Stimulated activated CD4-positive, alpha-beta T cell treated with anti-CD3 and anti-CD28 coated beads, TNF-alpha, amount 100 ng/mL, for 1 hour (primary cell): ENCODE measurements around the gene SAA1.
"Not testable (repeated sequence)": the region's sequence is repeated elsewhere in the genome, so short reads cannot be mapped to it uniquely, and the experiment has no call there.

Source experiments
- DNase-seq, 3 donors: peaks; one replicate each; pipeline ENCODE4 v3.0.0-alpha.2; 2020; ENCODE audit warnings: low read depth in 3 of 3, low spot score in 1 of 3

SAA1 gene

DNA sequence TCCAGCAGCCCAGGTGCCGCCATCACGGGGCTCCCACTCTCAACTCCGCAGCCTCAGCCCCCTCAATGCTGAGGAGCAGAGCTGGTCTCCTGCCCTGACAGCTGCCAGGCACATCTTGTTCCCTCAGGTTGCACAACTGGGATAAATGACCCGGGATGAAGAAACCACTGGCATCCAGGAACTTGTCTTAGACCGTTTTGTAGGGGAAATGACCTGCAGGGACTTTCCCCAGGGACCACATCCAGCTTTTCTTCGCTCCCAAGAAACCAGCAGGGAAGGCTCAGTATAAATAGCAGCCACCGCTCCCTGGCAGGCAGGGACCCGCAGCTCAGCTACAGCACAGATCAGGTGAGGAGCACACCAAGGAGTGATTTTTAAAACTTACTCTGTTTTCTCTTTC lies at the start of gene SAA1:
Gene SAA1 (plus strand): TSS at position 316 of the 400 bp plus-strand sequence. CDS start 624 bp downstream, outside the sequence.
- no peak for DNase-seq

- no peak for DNase-seq
Observed at GRCh38 chr11:18221274-18221876, 44.7 kb upstream of the SAA1 start.

DNA sequence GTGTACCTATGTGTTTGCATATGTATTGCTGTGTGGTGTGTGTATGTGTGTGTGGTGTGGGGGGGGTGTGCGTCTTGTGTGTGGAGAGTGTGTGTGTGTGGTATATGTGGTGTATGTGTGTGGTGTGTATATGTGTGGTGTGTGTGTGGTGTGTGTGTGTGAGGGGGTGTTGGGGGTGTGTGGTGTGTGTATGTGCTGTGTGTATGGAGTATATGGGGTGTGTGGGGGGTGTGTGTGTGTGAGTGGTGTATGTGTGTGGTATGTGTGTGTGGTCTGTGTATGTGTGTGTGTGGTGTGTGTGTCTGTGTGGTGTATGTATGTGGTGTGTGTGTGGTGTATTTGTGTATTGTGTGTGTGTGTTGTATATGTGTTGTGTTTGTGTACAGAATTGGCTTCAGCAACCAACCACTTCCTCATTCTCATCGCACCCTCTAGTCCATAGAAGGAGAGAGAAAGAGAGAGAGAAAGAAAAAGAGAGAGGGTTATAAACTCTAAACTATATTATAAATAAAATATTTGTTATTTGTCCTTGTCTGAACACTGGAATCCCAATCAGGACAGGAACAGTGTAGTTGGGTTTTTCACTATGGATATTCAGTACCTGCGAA lies 43.1 kb upstream of the SAA1 start:
- DNase-seq, result no peak

GRCh38 chr11:18223591-18224387 lies 42.3 kb upstream of the SAA1 start:
- no peak for DNase-seq

DNA sequence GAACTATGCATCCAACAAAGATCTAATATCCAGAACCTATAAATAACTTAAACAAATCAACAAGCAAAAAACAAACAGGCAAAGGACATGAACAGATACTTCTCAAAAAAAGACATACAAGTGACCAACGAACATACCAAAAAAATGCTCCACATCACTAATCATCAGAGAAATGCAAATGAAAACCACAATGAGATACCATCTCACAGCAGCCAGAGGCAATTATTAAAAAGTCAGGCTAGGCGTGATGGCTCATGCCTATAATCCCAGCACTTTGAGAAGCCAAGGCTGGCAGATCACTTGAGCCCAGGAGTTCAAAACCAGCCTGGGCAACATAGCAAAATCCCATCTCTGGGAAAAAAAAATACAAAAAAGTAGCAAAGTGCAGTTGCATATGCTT lies 40.2 kb upstream of the SAA1 start:
- no peak for DNase-seq

GRCh38 chr11:18229501-18229900 lies 36.6 kb upstream of the SAA1 start:
- DNase-seq, result no peak

DNA sequence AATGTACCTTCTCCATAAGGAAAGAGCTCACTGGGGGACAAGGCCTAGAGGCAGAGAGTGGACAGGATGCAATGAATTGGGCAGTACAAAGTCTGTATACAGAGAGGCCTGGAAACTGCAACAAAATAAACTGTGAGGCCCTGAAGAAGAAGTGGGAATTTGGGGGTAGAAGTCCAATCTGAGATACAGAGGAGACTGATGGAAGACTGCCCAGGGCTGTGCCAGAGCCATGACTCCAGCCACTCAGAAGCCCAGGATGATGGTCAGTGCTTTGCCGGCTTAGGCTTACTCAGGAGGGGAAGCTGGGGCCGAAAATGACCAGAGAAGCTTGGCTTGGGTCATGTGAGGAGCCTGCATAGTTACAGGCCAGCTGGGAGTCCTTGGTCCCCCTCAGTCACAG lies 35.2 kb upstream of the SAA1 start:
- no peak for DNase-seq

DNA sequence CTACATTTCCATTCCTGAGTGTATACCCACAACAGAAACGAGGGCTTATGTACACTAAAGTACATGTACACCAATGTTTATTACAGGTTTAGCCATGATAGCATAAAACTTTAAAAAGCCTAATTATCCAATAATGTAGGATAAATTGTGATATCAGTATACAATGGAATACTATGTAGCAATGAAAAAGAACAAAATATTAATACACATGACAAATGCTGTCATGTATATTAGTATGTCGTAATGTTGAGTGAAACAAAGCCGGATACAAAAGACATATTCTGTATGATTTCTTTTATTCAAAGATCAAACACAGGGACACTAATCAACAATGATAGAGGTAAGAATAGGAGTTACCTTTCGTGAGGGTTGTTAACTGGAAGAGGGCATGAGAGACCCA lies 32.2 kb upstream of the SAA1 start:
- DNase-seq, result no peak

DNA sequence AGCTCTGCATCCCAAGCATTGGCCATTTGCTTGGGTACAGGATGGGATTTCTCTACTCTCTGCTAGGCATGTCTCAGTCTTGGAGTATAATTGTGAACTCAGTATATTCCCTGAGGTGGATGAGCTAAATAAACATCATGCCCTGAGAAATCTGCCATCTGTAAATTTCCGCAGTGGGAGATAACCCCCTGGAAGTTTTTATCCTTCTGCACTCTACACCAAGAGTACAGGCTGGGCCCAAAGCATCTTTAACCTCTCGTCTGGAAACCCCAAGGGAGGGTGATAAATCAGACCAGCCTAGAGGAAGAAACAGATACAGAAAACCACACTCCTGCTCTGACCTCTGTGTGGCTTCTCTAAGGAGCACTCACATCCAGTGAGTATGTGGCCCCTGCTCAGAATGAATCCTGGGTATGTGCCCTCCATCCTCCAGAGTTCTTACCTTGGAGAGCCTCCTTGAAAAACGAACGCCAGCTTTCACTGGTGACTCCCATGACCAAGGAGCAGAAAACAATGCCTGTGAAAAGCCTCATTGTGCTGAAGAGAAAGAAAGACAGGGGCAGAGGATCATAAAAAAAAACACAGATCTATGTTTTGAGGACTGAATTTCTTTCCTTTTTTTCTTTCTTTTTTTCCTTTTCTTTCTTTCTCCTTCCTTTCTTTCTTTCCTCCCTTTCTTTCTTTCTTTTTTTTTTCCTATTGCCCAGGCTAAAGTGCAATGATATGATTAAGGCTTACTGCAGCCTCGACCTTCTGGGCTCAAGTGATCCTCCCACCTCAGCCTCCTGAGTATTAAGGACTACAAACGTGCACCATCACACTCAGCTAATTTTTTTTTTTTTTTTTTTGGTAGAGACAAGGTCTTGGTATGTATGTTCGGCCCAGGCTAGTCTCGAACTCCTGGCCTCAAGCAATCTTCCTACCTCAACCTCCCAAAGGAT lies 30.4 kb upstream of the SAA1 start:
- DNase-seq, result no peak

- DNase-seq, result no peak
Observed at GRCh38 chr11:18236664-18237356, 29.3 kb upstream of the SAA1 start, which contains the start of gene SAA4. TSS of gene SAA4 (minus strand) at chr11:18236802. CDS start at chr11:18235926, 876 bp downstream.

- no peak for DNase-seq
Observed at GRCh38 chr11:18239655-18240054, 26.4 kb upstream of the SAA1 start.

- peak in 2 of 3 donors; percentile 22 to 33 for DNase-seq
Observed at GRCh38 chr11:18243783-18244362, 22.2 kb upstream of the SAA1 start.

- DNase-seq, result no peak
Observed at GRCh38 chr11:18245396-18245795, 20.7 kb upstream of the SAA1 start.

- not testable (repeated sequence) for DNase-seq
Observed at GRCh38 chr11:18246379-18247190, 19.5 kb upstream of the SAA1 start.

- DNase-seq, result not testable (repeated sequence)
Observed at GRCh38 chr11:18247191-18247581, 18.9 kb upstream of the SAA1 start.

- no peak for DNase-seq
Observed at GRCh38 chr11:18248561-18248960, 17.5 kb upstream of the SAA1 start, which contains the start of gene SAA2. TSS of gene SAA2 (minus strand) at chr11:18248668. CDS start at chr11:18248011, 657 bp downstream.

DNA sequence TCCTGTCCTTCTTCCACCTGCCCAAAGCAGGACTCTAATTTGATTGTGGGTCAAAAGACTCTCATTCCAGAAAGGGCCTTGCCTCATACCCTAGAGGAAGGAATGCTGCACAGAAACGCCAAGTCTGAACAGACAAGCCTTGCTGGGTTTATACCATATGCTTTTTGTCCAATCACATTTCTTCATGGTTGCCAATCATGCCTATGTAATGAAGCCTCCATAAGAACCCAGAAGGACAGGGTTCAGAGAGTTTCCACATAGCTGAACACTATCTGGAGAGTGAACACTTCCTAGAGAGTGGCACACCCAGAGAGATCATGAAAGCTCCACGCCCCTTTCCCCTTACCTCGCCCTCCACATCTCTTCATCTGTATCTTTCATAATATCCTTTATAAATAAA lies 12.8 kb upstream of the SAA1 start:
- no peak for DNase-seq

GRCh38 chr11:18253778-18254338 lies 12.2 kb upstream of the SAA1 start:
- no peak for DNase-seq
